ENCODE measurements around the gene GRAMD4.
"Not testable (repeated sequence)": the region's sequence is repeated elsewhere in the genome, so short reads cannot be mapped to it uniquely, and the experiment has no call there.

GRAMD4 gene

GRCh38 chr22:46628756-46629155 lies 8.6 kb downstream of the GRAMD4 start:
- in situ Hi-C loops (cut with HindIII; ENCODE audit: low pct_ligation_motif_present, low pct_unique_long_range_greater_than_20kb, low sequenced_read_pairs): no loop called here
- no peak for DNase-seq

GRCh38 chr22:46629291-46629690 lies 9.1 kb downstream of the GRAMD4 start:
- in situ Hi-C loops (cut with HindIII; ENCODE audit: low pct_ligation_motif_present, low pct_unique_long_range_greater_than_20kb, low sequenced_read_pairs): no loop called here
- no peak for DNase-seq

- in situ Hi-C loops (cut with HindIII; ENCODE audit: low pct_ligation_motif_present, low pct_unique_long_range_greater_than_20kb, low sequenced_read_pairs): no loop called here
Measured at GRCh38 chr22:46631113-46631512, 10.9 kb downstream of the GRAMD4 start.

DNA sequence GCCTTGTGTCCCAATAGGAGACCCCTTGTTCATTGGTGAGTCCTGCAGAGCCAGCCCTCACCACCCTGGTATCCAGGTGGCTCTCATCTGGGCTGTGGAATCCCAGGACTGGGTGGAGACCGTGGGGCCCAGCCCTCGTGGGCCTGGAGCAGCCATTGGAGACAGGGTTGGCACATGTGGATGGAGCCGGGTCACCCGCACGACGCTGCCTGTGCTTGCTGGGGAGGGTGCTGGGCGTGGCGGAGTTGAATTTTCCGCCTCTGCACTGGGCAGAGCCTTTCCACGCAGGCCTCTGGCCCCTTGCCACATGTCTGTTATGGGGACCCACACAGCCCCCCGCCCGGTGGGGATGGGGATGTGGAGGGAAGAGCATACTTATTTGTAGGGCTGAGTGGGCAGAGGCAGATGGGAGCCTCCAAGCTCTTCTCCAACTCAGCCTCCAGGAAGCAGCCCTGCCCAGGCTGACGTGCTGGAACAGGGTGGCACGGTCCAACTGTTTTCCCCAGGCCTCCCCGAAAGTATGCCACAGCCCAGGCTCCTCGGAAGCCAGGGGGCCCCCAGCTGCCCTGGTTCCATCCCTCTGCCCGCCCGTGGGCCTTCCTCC lies 12.6 kb downstream of the GRAMD4 start:
- in situ Hi-C loops (cut with HindIII; ENCODE audit: low pct_ligation_motif_present, low pct_unique_long_range_greater_than_20kb, low sequenced_read_pairs): no loop called here
- DNase-seq: no peak

More at GRCh38 chr22:46631113-46631512, 10.9 kb downstream of the GRAMD4 start:
- no peak for DNase-seq

DNA sequence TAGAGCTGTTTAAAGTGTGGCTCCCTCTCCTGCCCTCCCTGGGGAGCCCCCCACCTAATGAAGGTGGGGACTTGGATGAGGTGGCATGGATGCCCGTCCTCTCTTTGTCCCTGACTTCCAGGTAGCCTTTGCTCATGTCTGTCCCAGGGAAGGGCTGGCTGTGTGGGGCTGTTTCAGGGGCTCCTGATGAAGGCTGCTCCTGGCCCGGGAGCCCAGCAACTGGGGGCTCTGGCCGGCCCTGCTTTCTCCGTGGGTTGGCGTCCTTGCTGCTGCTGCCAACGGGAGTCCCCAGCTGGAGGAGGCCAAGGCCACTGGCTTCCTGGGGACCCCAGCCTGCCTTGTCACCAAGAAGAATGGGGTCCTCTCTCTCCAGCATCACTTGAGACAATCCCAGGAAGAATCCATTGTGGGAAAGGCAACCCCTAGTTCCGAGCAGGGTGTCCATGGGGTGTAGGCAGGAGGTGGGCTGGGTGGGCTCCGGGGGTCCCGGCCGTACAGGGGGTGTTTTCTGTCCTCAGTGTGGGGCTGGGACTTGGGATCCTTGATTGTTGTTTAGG lies 13.2 kb downstream of the GRAMD4 start:
- in situ Hi-C loops (cut with HindIII; ENCODE audit: low pct_ligation_motif_present, low pct_unique_long_range_greater_than_20kb, low sequenced_read_pairs): no loop called here
- DNase-seq: no peak

DNA sequence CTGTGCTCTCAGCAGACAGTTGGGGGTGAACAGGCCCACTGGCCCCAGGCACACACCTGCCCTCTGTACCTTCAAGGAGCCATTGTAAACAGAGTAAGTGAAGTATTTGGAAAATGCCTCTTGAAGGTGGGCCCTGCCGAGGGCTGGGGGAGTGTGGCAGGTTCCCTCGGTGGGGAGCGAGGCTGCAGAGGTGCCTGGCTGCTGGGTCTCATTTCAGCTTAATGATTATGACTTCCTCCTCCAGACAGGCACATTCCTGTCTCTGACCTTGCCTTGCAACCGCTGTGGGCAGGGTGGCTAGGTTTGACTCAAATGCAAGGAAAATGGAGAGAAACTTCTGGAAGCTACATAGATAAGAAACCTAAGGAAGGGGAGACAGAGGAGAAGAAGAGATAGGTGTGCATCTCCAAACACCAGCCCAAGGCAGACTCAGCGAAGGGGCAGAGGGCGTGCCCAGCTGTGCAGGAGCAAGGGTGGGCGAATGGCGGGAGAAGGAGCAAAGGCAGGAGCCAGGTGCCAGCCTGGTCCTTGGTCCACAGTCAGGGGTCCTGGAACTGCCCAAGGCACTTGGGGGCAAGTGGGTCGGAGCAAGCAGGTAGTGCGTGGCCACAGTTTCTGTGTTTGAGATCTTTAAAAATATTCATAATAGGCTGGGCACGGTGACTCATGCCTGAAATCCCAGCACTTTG lies 14.0 kb downstream of the GRAMD4 start:
- in situ Hi-C loops (cut with HindIII; ENCODE audit: low pct_ligation_motif_present, low pct_unique_long_range_greater_than_20kb, low sequenced_read_pairs): no loop called here
- DNase-seq: no peak

DNA sequence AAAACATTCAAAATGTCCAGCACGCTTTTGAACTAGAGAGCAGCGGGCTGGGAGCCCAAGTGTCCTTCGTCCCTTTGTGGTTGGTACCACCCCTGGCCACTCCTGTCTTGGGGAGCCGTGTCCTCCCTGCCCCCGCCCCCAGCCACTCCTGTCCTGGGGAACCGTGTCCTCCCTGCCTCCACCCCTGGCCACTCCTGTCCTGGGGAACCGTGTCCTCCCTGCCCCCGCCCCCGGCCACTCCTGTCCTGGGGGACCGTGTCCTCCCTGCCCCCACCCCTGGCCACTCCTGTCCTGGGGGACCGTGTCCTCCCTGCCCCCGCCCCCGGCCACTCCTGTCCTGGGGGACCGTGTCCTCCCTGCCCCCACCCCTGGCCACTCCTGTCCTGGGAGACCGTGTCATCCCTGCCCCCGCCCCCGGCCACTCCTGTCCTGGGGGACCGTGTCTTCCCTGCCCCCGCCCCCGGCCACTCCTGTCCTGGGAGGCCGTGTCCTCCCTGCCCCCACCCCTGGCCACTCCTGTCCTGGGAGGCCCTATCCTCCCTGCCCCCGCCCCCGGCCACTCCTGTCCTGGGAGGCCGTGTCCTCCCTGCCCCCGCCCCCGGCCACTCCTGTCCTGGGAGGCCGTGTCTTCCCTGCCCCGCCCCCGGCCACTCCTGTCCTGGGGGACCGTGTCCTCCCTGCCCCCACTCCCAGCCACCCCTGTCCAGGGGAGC lies 14.9 kb downstream of the GRAMD4 start:
- in situ Hi-C loops (cut with HindIII; ENCODE audit: low pct_ligation_motif_present, low pct_unique_long_range_greater_than_20kb, low sequenced_read_pairs); DNase-seq: not testable (repeated sequence)

GRCh38 chr22:46635756-46636155 lies 15.6 kb downstream of the GRAMD4 start:
- in situ Hi-C loops (cut with HindIII; ENCODE audit: low pct_ligation_motif_present, low pct_unique_long_range_greater_than_20kb, low sequenced_read_pairs): no loop called here

GRCh38 chr22:46636221-46637002 lies 16.2 kb downstream of the GRAMD4 start:
- in situ Hi-C loops (cut with HindIII; ENCODE audit: low pct_ligation_motif_present, low pct_unique_long_range_greater_than_20kb, low sequenced_read_pairs): no loop called here

More at GRCh38 chr22:46635756-46636155, 15.6 kb downstream of the GRAMD4 start:
- DNase-seq: no peak

DNA sequence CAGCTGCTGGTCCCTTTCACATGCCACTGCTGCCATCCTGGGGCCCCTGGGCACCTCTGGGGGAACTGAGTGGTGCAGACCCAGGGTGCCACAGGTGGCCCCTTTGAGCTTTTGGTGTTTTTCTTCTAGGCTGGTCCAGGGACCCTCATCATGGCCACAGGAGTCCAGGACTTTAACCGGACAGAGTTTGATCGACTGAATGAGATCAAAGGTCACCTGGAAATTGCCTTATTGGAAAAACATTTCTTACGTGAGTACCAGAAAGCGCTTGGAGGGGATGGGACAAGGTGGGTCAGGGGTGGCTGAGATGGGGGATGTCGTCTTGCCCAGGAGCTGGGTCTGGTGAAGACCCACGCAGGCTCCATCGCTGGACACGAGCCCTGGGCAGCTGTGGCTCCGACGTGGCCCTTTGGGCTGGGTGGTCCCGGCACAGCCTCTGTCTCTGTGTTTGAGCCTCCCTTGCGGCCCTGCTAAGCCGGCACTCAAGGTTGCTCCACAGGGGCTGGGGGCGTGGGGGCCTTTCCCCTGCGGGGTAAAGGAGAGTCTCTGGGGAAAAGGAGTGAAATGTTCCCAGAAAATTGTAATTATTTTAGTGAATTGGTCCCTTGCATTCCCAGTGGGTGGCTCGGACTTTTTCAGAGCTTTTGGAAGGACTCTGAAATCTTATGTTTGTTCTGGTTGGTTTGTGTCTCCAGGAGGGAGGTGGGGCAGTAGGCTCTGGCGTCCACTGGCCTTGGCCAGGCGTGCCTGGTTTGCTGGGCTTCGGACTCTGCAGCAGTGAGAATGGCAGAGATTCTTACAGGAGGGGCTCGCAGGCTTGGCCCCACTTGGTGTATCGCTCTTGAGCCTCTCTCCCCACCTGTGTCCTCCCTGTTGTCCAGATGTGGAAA lies 17.8 kb downstream of the GRAMD4 start:
- no peak for DNase-seq
- in situ Hi-C loops (cut with HindIII; ENCODE audit: low pct_ligation_motif_present, low pct_unique_long_range_greater_than_20kb, low sequenced_read_pairs): no loop called here

More at GRCh38 chr22:46636221-46637002, 16.2 kb downstream of the GRAMD4 start:
- no peak for DNase-seq

- no peak for DNase-seq
- in situ Hi-C loops (cut with HindIII; ENCODE audit: low pct_ligation_motif_present, low pct_unique_long_range_greater_than_20kb, low sequenced_read_pairs): no loop called here
Measured at GRCh38 chr22:46638601-46639431, 18.6 kb downstream of the GRAMD4 start.

DNA sequence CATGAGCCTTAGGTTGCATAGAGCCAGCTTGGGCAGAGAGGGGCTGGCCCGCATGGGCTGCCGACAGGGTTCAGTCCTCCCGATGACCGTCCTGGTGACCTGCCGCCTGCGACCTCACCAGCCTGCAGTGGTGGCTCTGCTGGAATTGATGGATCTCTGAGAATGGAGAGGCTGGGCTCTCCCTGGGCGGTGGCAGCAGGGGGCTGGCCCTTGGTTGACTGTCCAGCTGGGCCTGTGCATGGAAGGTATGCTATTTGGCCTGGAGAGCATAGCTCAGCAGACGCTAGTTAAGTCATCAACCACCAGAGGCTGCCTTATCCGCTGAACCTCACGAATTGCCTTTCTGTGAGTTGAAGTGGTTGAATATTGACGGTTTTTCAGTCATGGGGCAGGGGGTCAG lies 19.7 kb downstream of the GRAMD4 start:
- in situ Hi-C loops (cut with HindIII; ENCODE audit: low pct_ligation_motif_present, low pct_unique_long_range_greater_than_20kb, low sequenced_read_pairs): no loop called here
- DNase-seq: no peak

DNA sequence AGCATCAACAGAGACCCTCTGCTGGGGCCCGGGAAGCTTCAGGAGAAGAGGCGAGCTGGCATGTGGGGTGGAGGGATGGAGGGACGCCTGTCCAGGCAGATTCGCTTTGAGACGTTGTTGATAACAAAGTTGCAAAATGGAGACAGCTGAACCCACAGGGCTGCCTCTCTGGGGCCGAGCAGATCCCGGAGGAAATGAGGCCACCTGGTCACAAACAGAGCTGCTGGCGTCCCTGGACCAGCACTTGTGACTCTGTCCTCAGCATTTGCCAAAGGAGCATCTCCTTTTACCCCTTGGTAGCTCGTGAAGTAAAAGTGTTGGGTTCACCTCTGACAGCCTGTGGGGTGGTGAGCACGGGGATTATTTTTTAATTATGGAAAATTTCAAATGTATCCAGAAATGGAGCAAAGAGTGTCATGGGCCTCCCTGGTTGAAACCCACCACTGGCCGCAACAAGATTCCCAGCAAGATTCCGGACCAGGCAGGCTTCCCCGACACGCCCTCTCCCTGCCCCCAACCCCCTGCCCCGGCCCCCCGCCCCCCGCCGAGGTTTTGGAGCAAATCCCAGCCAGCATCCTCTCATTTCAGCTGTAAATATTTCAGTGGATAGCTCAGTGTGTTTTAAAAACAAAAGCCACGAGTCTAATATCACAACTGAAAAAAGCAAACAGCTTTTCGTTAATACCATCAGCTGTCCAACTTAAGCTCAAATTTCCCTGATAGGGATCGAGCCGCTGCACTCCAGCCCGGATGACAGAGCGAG lies 20.3 kb downstream of the GRAMD4 start:
- in situ Hi-C loops (cut with HindIII; ENCODE audit: low pct_ligation_motif_present, low pct_unique_long_range_greater_than_20kb, low sequenced_read_pairs): no loop called here
- DNase-seq: no peak

DNA sequence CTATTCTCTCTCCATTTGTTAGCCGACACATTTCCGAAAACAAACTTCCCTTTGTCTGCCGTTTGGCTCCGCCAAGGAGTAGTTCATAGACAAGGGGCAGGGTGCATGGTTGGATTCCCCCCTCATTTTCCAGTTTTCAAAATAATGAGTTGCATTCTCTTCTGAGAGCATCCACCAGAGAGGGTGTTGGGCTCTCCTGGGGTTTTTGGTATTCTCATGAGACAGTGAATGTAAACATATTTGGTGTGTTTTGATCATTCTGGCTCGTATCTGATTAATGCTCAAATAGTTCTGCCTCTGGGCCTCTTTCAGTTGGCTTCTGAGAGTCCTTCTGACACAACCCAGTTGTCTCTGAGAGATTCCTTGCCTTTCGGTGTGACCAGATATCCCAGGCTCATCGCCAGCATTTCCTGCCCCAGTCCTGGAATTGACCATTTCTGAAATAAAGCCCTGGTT lies 21.7 kb downstream of the GRAMD4 start:
- in situ Hi-C loops (cut with HindIII; ENCODE audit: low pct_ligation_motif_present, low pct_unique_long_range_greater_than_20kb, low sequenced_read_pairs): no loop called here
- DNase-seq: no peak

DNA sequence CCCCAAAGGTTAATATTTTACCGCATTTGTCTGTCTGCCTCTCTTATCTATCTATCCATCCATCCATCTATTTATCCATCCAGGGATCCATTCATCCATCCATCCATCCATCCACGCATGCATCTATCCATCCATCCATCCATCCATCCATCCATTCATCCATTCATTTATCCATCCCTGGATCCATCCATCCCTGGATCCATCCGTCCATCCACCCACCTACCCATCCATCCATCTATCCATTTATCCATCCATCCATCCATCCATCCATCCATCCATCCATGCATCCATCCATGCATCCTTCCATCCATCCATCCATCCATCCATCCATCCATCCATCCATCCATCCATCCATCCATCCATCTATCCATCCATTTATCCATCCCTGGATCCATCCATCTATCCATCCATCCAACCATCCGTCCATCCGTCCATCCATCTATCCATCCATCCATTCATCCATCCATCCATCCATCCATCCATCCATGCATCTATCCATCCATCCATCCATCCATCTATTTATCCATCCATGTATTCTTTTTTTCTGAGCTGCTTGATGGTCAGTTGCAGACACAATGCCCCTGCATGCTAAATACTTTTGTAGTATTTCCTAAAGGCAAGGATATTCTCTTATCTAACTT lies 22.8 kb downstream of the GRAMD4 start:
- DNase-seq; in situ Hi-C loops (cut with HindIII; ENCODE audit: low pct_ligation_motif_present, low pct_unique_long_range_greater_than_20kb, low sequenced_read_pairs): not testable (repeated sequence)

Data from ACHN (cell line).